NCI-H2171 (cell line): ENCODE data around the gene WDR93.
A peak's percentile ranks its signal among the peaks of the same experiment; 100 is the strongest.
"Not testable (repeated sequence)": the region's sequence is repeated elsewhere in the genome, so short reads cannot be mapped to it uniquely, and the experiment has no call there.

Experiments
- DNase-seq: peaks from one replicate; lab custom pipeline; 2025; lab: John Stamatoyannopoulos, UW

WDR93 gene

GRCh38 chr15:89685995-89686394 lies 4.6 kb upstream of the WDR93 start:
- DNase-seq = no peak

- DNase-seq = no peak
Measured at GRCh38 chr15:89686522-89686921, 4.1 kb upstream of the WDR93 start.

- DNase-seq = not testable (repeated sequence)
Measured at GRCh38 chr15:89689930-89690275, 708 bp upstream of the WDR93 start.

GRCh38 chr15:89693091-89693490 lies 2.5 kb downstream of the WDR93 start:
- DNase-seq = no peak

GRCh38 chr15:89693696-89694095 lies 3.1 kb downstream of the WDR93 start:
- DNase-seq = no peak

- DNase-seq = no peak
Measured at GRCh38 chr15:89695198-89695597, 4.6 kb downstream of the WDR93 start.

GRCh38 chr15:89704411-89704810 lies 13.8 kb downstream of the WDR93 start:
- no peak for DNase-seq

GRCh38 chr15:89707577-89707976 lies 17.0 kb downstream of the WDR93 start:
- DNase-seq = no peak

- no peak for DNase-seq
Measured at GRCh38 chr15:89714775-89715174, 24.2 kb downstream of the WDR93 start.

- DNase-seq = no peak
Measured at GRCh38 chr15:89723031-89723430, 32.4 kb downstream of the WDR93 start.

- DNase-seq = no peak
Measured at GRCh38 chr15:89724621-89725020, 34.0 kb downstream of the WDR93 start.

GRCh38 chr15:89725064-89725463 lies 34.5 kb downstream of the WDR93 start:
- DNase-seq = no peak

- no peak for DNase-seq
Measured at GRCh38 chr15:89728254-89728653, 37.6 kb downstream of the WDR93 start.

GRCh38 chr15:89731275-89731674 lies 40.7 kb downstream of the WDR93 start:
- no peak for DNase-seq

GRCh38 chr15:89732451-89733172 lies 42.0 kb downstream of the WDR93 start:
- DNase-seq = no peak

GRCh38 chr15:89735773-89736172 lies 45.2 kb downstream of the WDR93 start:
- no peak for DNase-seq

GRCh38 chr15:89740137-89740536 lies 49.5 kb downstream of the WDR93 start:
- peak; percentile 52 for DNase-seq

- DNase-seq = no peak
Measured at GRCh38 chr15:89743011-89743410, 52.4 kb downstream of the WDR93 start.

GRCh38 chr15:89743594-89743993 lies 53.0 kb downstream of the WDR93 start:
- no peak for DNase-seq

GRCh38 chr15:89745131-89745530 lies 54.5 kb downstream of the WDR93 start:
- DNase-seq = no peak

GRCh38 chr15:89745768-89746167 lies 55.2 kb downstream of the WDR93 start:
- no peak for DNase-seq

GRCh38 chr15:89746386-89746780 lies 55.8 kb downstream of the WDR93 start:
- no peak for DNase-seq

- DNase-seq = no peak
Measured at GRCh38 chr15:89747708-89748682, 57.4 kb downstream of the WDR93 start.
